NOMO-1 treated with DMSO at 0.1 percent for 48 hours (cell line): ENCODE measurements around the gene KDM4B.

Experiments
- DNase-seq: peaks from one replicate; lab custom pipeline; 2025; ENCODE audit not compliant: unreplicated experiment; lab: John Stamatoyannopoulos, UW

KDM4B gene

DNA sequence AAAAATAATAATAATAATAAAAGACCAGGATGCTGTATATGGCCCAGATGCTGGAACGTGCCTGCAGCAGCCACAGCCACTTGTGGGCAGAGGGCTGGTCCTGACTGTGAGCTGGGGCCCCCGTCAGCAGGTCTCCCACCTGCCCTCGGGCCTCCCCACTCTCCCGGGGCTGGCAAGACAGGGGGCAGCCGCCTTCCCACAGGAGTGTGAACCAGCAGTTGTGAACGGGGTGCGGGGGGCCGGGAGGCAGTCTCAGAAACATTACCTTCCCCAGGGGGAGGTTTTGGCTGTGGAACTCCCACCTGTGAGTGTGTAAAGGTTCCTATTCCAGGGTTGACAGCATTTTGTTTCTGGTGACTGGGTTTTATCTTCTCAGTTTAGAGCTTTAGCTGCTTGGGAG is 151.4 kb downstream of the KDM4B start:
- DNase-seq: no peak

DNA sequence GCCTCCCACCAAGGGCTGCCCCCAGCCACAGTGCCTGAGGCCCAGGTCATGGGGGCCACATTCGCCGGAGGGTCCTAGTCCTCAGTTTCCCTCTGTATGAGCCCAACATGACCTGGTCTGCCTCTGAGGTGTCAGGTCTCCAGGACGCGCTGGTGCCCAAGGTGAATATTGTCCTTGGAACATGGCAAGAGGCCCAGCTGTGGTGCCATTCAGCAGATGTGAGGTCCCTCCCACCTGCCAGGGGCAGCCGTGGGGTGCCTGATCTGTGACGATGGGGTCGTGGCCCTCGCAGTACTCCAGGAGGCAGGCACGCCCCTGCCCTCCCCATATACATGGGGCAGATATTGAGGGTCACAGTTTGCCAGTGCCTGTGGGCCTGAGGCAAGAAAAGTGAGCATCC is 151.9 kb downstream of the KDM4B start:
- no peak for DNase-seq

DNA sequence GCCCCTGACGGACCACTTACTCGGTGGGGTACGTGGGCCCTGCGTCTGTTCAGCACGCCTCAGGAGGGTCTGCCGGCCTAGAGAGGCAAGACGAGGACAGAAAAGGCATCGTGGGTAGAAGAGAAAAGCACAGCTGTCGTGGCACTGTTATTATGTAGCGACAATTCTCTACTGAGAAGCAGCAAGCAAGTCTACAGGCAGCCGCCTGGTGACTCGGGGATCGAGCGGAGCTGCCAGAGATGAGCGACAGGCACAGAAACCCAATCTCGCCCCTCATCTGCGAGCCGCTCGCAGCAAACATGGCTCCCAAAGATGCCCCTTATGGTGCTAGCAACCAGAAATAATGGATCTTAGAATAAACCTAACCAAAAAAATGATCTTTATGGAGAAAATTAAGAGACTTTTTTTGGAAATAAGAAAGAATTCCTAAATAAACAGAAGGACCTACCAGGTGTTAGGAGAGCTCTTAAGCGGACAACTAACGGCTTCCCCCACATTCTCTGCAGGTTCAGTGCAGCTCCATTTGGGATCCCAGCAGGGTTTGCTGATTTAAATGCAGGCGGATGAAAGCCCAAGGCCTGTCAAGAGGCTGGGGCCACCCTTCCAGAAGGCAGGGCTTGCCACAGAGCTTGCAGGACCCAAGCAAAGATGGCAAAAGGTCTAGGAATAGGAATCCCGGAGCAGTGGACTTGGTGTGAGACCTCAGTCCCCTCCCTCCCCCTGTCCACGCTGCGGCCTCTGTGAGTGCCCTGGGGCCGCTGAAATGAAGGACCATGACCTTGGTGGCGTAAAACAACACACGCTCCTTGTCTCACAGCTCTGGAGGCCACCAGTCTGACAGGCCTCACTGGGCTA is 152.6 kb downstream of the KDM4B start:
- DNase-seq: no peak

DNA sequence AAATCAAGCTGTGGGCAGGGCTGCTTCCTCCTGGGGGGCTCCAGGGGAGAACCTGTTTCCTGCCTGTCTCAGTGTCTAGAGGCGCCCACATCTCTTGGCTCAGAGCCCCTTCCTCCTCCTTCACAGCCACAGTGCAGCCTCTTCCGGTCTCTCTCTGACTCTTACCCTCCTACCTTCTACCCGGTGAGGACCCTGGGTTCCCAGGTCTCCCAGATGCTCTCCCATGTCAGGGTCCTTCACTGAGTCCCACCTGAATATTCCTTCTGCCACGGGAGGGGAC is 153.1 kb downstream of the KDM4B start:
- DNase-seq: no peak

DNA sequence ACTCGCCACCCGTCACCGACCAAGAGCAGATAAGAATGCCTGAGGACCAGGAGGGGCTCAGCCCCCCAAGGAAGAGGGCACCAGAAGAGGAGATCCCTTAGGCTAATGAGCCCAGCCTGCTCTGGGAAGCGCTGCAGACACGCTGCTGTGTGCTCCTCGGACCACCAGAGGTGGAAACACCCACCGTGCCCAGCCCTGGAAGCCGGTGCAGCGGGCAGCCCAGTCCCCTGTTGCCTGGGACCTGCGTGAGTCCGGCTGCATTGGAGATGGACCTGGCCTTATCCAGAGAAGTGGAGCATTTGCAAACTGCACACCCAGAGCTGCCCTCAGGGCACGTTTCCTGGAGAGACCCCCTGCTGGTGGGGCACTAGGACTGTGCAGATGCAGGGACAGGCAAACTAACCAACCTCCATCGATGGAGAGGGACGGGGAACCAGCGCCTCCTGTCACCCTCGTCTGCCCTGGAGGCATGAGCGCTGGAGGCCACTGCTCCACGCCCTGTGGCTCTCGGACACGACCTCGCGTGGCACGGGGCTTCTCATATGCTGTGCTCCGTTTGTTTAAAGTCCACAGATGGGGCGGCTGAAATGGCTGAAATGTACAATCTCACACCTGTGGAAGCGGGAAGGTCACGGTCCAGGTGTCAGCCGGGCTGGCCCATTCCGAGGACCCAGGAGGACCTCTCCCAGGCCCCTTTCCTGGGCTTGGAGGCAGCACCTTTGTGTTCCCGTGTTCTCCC is 153.9 kb downstream of the KDM4B start:
- DNase-seq: no peak

DNA sequence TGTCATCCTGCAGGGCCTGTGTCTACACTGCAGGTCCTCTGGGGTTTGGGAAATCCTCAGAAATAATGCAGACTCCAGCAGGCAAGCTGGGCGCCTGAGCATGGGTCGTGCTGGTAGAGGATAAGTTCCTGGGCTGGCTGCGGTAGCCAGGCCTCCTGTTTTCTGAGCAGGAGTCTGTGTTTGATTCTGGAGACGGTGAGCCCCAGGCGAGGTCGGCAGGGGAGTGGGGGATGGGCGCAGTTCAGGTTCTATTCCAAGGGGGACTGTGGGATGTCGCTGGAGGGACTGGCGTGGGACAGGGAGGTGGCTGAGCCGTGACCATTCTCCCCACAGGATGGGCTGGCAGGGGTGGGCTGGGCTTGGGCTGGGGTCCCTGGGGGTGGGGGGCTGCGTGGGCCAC is 154.7 kb downstream of the KDM4B start:
- no peak for DNase-seq

DNA sequence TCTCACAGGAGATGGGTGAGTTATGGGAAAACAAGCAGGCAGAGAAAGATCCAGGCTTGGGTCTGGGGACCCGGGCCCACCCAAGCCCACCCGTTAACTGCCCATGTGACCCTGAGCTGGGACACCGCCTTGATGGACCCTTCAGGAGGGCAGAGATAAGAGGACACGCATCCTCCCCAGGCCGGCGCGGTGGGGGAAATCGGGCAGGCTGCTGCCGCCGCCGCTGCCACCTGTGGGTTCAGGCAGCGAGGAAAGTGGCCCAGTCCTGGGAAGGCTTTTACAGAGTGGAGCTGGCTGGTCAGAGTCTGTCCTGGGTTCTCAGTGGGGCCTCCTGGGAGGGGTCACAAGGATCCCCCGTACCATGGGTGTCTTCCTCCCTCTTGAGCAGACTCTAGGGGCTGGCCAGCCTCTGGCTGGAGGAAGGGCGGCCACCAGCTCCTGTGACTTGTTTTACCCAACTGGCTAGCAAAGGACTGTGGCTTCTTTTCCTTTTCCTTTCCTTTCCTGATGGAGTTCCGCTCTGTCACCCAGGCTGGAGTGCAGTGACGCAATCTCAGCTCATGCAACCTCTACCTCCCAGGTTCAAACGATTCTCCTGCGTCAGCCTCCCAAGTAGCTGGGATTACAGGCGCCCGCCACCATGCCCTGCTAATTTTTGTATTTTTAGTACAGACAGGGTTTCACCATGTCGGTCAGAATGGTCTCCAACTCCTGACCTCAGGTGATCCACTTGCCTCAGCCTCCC is 155.4 kb downstream of the KDM4B start:
- DNase-seq: no peak

DNA sequence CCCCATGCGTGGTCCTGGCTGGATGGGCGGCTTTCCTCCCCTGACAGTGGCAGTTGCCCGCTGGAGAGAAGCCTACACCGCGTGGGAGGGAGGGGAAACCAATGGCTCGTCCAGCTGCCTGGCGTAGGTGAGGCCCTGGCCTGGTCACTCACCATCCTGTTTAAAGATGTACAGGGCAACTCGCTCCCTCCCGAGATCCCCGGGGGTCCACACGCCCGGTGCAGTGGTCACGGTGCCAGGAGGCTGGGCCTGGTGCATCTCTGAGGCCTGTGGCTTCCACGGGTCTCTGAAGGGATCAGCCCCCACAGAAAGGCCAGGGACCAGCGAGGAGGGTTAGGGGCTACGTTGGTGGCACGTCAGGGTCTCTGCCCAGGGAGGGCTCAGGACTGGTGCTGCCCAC is 156.5 kb downstream of the KDM4B start:
- no peak for DNase-seq

DNA sequence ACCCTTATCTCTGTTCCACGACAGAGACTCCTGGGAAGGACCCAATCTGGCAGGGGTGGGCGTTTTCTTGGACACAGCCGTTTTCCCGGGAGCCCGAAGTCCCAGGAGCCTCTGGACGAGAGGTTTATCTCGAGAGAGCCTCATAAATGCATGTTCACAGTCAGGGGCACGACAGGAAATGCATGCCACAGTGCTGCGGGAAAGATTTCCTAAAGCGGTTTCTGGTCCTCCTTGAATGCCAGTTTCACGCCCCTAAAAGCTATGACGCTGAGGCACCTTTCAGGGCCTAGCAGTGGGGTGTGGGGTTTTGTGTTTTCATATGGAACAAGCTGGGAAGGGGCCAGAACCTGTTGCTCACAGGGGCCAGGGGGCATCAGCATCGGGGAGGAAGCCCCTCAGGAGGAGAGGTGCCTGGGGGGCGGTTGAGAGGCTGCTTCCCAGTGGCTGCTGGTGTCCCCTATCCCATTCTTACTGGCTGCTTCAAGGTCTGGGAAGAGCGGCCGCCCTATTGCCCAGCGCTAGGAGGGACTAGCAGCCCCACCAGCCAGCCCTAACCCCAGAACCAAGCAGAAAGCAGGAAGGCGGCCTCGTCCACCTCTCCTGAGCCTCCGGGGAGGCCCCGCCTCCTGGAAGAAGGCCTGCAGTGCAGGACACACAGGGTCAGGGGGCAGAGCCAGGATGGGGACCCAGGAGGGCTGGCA is 157.0 kb downstream of the KDM4B start:
- DNase-seq: no peak

DNA sequence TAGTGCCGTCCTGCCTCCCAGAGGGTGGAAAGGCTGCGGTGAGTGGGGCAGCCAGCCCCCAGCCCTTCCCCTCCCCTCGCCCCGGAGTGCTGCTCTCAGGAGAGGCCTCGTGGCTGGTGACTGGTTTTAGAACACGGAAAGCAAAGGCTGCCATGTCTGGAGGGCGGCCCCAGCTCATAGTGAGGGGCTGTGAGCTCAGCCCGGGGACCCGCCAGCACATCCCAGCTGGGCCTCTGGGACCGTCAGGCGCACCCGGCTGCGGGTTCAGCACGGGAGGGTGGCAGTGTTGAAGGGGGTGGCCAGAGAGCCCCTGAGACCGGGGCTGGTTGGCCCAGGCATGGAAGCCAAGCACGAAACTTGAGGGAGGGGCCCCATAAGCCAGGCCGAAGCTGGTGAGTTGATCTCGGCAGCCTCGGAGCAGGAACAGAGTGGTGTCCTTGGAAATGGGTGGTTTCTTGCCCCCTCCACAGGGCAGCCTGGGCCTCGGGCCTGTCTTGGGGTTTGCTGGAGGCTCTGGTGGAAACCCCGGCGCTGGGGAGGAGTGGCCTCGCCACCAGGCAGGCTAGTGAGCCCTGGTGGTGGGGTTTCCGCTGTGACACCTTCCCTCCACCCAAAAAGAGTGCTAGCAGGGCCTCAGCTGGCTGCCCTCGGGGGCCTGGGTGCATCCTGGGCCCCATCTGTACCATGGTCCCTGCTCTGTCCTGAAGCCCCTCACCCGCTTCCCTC is 157.7 kb downstream of the KDM4B start:
- DNase-seq: no peak

DNA sequence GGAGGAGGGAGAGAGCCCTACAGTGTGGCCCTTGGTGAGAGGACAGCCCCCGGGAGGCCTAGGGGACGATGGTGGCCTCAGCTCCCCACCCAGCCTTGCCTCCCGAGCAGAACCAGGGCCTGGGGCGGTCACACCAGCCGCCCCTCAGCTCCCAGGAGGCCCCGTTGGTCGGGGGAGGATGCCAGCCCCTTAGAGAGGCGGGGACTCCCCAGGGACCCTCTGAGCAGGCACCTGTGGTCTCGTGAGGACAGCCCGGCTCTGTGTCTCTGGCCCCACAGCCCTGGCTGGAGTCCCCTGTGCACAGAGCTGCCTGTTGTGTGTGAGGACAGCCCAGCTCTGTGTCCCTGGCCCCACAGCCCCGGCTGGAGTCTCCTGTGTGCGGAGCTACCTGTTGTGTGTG is 158.8 kb downstream of the KDM4B start:
- DNase-seq: no peak

DNA sequence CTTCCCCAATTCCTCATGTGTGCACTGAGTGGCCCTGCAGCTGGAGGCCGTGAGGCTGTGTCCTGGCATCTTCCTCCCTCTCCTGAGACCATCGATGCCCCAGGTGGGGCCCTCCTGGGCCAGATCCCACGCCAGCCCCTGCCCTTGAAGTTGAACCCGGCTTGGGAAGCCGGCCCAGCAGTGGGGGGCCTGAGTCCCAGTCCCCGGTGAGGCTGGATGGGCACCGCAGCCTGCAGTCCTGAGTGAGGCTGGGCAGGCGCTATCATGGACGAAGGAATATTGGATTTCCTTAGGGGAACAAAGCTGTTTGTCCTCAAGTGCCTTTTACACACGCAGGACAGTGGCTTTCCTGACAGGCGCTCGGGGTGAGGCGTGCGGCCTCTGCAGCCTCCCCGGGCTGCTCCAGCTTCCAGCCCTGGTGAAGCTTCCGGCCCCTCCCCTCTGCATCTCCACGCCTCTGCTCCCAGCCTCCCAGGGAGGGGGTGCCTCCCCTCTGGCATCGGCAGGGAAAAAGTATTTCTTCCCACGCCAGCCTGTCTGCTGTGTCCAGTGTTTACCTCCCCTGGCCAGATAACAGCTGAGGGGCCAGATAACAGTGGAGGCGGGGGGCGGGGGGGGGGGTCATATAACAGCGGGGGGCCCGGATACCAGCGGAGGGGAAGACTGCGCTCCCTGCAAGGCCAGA is 159.5 kb downstream of the KDM4B start:
- no peak for DNase-seq

DNA sequence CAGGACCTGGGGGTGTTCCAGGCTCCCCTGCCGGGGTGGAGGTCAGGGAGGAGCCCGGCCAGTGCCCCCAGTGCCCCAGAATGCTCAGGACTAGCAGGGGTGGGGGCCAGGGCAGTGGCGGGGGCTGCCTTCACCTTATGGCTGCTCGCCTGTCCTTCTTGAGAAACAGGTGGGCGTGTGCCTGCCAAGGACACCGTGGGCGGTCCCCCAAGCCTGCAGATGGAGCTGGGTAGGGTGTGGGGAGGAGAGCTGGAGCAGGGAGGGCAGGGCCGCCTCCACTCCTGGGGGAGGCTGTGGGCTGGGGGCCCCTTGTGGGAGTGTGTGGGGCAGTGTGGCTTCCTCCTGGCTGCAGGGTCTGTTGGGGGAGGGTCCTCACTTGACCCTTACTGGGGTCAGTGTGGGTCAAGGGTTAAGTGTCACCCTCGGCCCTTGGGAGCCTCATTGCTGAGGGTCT is 160.1 kb downstream of the KDM4B start:
- no peak for DNase-seq

DNA sequence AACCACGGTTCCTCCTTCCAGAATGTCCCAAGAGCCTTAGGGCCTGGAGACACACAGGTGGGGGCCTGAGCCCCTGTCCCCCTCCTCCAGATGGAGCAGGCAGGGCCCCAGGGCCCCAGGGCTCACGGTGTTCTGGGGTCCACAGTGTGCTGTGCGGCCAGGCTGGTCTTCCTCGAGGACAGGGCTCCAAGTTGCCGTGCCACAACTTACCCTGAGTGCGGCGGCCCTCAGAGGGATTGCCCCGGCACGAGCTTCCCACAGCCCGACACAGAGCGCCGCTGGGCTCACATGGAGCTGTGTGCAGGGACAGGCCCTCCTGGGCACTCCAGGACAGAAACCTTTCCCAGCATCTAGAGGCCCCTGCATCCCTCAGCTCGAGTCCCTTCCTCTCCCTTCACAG is 160.8 kb downstream of the KDM4B start:
- no peak for DNase-seq

DNA sequence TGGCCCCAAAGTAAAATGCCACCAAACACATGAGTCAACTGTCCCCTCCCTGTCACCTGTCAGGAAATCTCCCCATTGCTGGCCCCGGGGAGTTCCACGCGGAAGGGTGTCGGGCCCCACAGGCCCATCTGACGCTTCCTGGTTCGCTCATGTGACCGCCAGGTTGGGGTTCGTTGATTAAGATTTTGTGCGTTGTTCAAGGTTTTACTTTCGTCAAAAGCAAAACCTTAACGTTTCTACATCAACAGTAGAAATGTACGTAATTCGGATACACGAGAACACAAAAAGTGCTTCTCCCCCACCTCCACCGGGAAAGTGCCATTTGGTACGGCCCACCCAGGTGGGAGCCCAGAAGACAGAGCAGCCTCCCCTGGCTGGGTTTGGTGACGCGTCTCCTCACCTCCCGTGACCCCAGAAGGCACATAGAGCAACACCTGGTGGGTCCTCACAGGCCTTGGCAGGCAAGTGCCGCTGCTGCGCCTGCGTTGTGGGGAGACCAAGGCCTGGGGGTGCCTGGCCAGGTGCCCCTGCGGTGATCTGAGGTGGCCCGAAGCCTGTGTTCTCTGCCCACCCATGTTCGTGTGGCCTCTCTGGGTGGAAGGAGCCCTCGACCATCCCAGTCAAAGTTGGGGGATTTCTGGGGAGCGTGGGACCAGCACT is 161.6 kb downstream of the KDM4B start:
- no peak for DNase-seq

DNA sequence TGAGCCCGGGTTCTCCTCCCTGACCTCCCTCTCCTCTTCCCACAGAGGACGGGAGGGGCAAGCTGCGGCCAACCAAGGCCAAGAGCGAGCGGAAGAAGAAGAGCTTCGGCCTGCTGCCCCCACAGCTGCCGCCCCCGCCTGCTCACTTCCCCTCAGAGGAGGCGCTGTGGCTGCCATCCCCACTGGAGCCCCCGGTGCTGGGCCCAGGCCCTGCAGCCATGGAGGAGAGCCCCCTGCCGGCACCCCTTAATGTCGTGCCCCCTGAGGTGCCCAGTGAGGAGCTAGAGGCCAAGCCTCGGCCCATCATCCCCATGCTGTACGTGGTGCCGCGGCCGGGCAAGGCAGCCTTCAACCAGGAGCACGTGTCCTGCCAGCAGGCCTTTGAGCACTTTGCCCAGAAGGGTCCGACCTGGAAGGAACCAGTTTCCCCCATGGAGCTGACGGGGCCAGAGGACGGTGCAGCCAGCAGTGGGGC is 162.2 kb downstream of the KDM4B start:
- no peak for DNase-seq

DNA sequence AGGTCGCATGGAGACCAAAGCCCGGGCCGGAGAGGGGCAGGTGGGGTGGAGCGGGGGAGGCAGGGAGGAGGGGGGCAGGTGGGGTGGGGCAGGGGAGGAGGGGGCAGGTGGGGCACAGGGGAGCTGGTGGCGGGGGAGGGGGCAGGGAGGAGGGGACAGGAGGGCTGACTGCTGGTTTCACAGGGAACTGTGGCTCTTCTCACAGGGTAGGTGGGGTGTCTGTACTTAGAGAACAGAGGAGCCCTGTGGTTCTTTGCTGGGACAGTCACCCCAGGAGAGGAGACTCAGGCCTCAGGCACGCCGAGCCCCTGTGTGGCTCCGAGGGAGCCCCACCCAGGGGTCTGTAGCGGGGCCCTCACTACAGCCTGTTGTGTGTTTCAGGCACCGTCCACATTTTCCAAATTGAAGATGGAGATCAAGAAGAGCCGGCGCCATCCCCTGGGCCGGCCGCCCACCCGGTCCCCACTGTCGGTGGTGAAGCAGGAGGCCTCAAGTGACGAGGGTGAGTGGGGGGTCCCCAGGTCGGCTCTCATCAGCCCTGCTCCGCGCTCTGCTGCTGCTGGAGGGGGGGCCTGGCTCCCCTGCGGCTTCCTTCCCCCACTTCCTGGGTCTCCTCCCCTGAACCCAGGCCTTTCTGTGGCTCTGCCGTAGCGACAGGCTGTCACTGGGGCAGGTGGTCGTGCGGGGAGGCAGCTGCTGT is 162.7 kb downstream of the KDM4B start:
- no peak for DNase-seq

DNA sequence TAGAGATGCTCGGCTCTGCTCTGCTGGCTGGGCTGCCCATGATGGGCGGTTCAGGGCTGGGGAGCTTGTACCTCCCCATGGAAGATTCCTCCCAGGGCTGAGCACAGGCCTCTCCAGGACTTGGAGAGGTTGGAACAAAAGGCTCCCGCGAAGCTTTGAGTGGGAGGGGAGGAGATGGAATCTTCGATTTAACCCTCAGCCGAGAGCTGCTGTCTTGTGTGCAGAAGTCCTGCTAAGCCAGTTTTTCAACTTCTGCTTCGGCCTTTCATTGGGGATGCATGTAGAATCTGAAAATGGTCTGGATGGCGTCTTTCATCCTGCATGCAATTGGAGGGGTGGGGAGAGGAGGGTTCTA is 163.3 kb downstream of the KDM4B start:
- DNase-seq: no peak
